ENCODE data around the gene CDH23.

- TF ChIP-seq TCF7 (CRISPR knock-in tag; IDR thresholded peaks at IDR 0.05; ENCODE audit: low read depth) (no peak), MAX (CRISPR knock-in tag; IDR thresholded peaks at IDR 0.05) (no peak), CTCF (IDR thresholded peaks at IDR 0.05) (no peak), STAT6 (CRISPR knock-in tag; conservative IDR thresholded peaks at IDR 0.05; ENCODE audit: low read depth) (no peak), NFATC4 (CRISPR knock-in tag; IDR thresholded peaks at IDR 0.05) (no peak), NFE2L1 (CRISPR knock-in tag; IDR thresholded peaks at IDR 0.05) (no peak), SP1 (CRISPR knock-in tag; conservative IDR thresholded peaks at IDR 0.05) (no peak), MYBL2 (CRISPR knock-in tag; IDR thresholded peaks at IDR 0.05) (no peak), FOXP1 (CRISPR knock-in tag; IDR thresholded peaks at IDR 0.05; ENCODE audit: borderline replicate concordance) (no peak), CREB1 (CRISPR knock-in tag; IDR thresholded peaks at IDR 0.05) (no peak), RORB (CRISPR knock-in tag; IDR thresholded peaks at IDR 0.05) (no peak), ZNF138 (CRISPR knock-in tag; conservative IDR thresholded peaks at IDR 0.05) (no peak), MLX (CRISPR knock-in tag; IDR thresholded peaks at IDR 0.05) (no peak), AFF4 (CRISPR knock-in tag; IDR thresholded peaks at IDR 0.05; ENCODE audit: borderline replicate concordance) (no peak)
Measured at GRCh38 chr10:71720288-71720687, 323.6 kb downstream of the CDH23 start.

All from WTC11 (cell line).